MM.1S (cell line): ENCODE data around the gene IL17RE.

Source experiments
- EZH2phosphoT487 ChIP-seq: fragments of 300-600 bp; sonication (generic); IDR thresholded peaks from 2 replicates; pipeline ENCODE4 v1.6.1; 2018; ENCODE audit warnings: antibody characterized with exemption, low read length
- TF ChIP-seq, protein P1 (sequence below): fragments of 300-600 bp; sonication (generic); IDR thresholded peaks from 2 replicates; pipeline ENCODE4 v1.5.1; 2016; ENCODE audit warnings: antibody characterized with exemption, low read length, mixed read lengths

DNA sequence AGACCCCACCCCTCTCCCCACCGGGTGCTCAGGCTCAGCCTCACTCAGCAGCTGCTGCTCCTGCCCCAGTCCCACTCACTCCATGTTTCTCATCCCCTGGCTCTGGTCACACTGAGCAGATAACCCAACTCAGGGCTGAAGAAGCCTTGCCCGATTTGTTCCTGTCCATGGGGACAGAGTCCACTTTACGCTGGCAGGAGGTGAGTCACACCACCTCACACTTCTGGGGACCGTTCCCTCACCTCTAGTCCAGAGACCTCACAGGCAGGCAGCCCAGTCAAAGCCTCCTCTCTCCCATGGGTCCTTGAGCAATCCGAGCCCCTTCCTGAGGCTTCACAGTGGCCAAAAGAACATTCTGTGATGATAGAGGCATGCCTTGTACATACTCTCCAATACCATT lies 23.9 kb upstream of the IL17RE start:
- TF ChIP-seq, protein P1, sequence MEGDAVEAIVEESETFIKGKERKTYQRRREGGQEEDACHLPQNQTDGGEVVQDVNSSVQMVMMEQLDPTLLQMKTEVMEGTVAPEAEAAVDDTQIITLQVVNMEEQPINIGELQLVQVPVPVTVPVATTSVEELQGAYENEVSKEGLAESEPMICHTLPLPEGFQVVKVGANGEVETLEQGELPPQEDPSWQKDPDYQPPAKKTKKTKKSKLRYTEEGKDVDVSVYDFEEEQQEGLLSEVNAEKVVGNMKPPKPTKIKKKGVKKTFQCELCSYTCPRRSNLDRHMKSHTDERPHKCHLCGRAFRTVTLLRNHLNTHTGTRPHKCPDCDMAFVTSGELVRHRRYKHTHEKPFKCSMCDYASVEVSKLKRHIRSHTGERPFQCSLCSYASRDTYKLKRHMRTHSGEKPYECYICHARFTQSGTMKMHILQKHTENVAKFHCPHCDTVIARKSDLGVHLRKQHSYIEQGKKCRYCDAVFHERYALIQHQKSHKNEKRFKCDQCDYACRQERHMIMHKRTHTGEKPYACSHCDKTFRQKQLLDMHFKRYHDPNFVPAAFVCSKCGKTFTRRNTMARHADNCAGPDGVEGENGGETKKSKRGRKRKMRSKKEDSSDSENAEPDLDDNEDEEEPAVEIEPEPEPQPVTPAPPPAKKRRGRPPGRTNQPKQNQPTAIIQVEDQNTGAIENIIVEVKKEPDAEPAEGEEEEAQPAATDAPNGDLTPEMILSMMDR: no peak
- TF ChIP-seq EZH2phosphoT487: no peak
